ENCODE results near the gene GCSAM. TPM values are rescaled to one million over a fixed set of nuclear protein-coding genes. Genes with fewer than 3 reads are reported as not detected.
A peak's percentile ranks its signal among the peaks of the same experiment; 100 is the strongest.

The GCSAM gene
- total RNA-seq, 2 donors from 2014 or later: not detected

- TF ChIP-seq CTCF (IDR thresholded peaks at IDR 0.05): no peak
- no peak for TF ChIP-seq POLR2A (IDR thresholded peaks at IDR 0.05)
- H3K4me1 ChIP-seq: peaks cover 21% of the 10 kb centered on the region
- intact Hi-C loops (cut with DNase I): no loop called here
- no peaks in the 10 kb centered on the region for H3K36me3 ChIP-seq (replicated peaks in 1 of 2; ENCODE audit: insufficient read depth in 1 of 2, low read depth in 2 of 2)
- no peak overlapping the region for H3K27ac ChIP-seq
- no peak overlapping the region for H3K4me3 ChIP-seq
- no peaks in the 10 kb centered on the region for H3K27me3 ChIP-seq
- 57 to 68% methylated on average over 1 of the region's 1 CpG for WGBS, 2 donors
- DNase-seq: no peak
- ATAC-seq: no peak
- H3K9me3 ChIP-seq: no peaks in the 10 kb centered on the region
Observed at GRCh38 chr3:112136046-112136445, 3.0 kb upstream of the GCSAM start.

- intact Hi-C loops (cut with DNase I): no loop called here
- Histone ChIP-seq H3K27me3 (no peaks in the 10 kb centered on the region), H3K27ac (peak overlapping the region; percentile 9 to 26 (median 22)), H3K4me1 (peaks cover 21% of the 10 kb centered on the region), H3K9me3 (no peaks in the 10 kb centered on the region), H3K4me3 (no peak overlapping the region), H3K36me3 (replicated peaks in 1 of 2; ENCODE audit: insufficient read depth in 1 of 2, low read depth in 2 of 2) (peaks cover 0 to 3% of the 10 kb centered on the region in 2 donors)
- peak in 2 of 4 donors; percentile 36 to 37 for DNase-seq
- no peak for TF ChIP-seq CTCF (IDR thresholded peaks at IDR 0.05)
- no peak for TF ChIP-seq POLR2A (IDR thresholded peaks at IDR 0.05)
- peak; percentile 76 for ATAC-seq
- 46 to 56% methylated on average over 6 to 8 of the region's 8 CpGs for WGBS, 2 donors
Observed at GRCh38 chr3:112134335-112135124, 1.5 kb upstream of the GCSAM start.

GRCh38 chr3:112133626-112134334, 732 bp upstream of the GCSAM start:
- H3K27me3 ChIP-seq: no peaks in the 10 kb centered on the region
- no peak overlapping the region for H3K4me3 ChIP-seq
- H3K36me3 ChIP-seq (replicated peaks in 1 of 2; ENCODE audit: insufficient read depth in 1 of 2, low read depth in 2 of 2): peaks cover 0 to 3% of the 10 kb centered on the region in 2 donors
- TF ChIP-seq POLR2A (IDR thresholded peaks at IDR 0.05) (no peak), CTCF (IDR thresholded peaks at IDR 0.05) (no peak)
- intact Hi-C loops (cut with DNase I): no loop called here
- H3K27ac ChIP-seq: peak overlapping the region in 3 of 4 donors; percentile 9 to 26 (median 22)
- WGBS, 2 donors: 83 to 93% methylated on average over 5 of the region's 5 CpGs
- no peak for DNase-seq
- peaks cover 21% of the 10 kb centered on the region for H3K4me1 ChIP-seq
- H3K9me3 ChIP-seq: no peaks in the 10 kb centered on the region
- ATAC-seq: no peak

GRCh38 chr3:112132554-112132953, 494 bp downstream of the GCSAM start:
- no peaks in the 10 kb centered on the region for H3K27me3 ChIP-seq
- DNase-seq (no peak), ATAC-seq (no peak)
- no peak overlapping the region for H3K27ac ChIP-seq
- intact Hi-C loops (cut with DNase I): no loop called here
- WGBS, 2 donors: 83 to 92% methylated on average over 1 of the region's 1 CpG
- peaks cover 21% of the 10 kb centered on the region for H3K4me1 ChIP-seq
- no peaks in the 10 kb centered on the region for H3K9me3 ChIP-seq
- peaks cover 0 to 6% of the 10 kb centered on the region in 2 donors for H3K36me3 ChIP-seq (replicated peaks in 1 of 2; ENCODE audit: insufficient read depth in 1 of 2, low read depth in 2 of 2)
- TF ChIP-seq CTCF (IDR thresholded peaks at IDR 0.05): no peak
- no peak for TF ChIP-seq POLR2A (IDR thresholded peaks at IDR 0.05)
- H3K4me3 ChIP-seq: no peak overlapping the region

All from body of pancreas (tissue), 4 donors.